H9 (cell line): ENCODE results near the gene PAFAH1B2. TPM values are rescaled to one million over a fixed set of nuclear protein-coding genes. Genes with fewer than 3 reads are reported as not detected.

Source experiments
- DNase-seq: peaks from one replicate; pipeline ENCODE4 v3.0.0-alpha.2; 2017
- H2AFZ ChIP-seq: one replicate; pipeline ENCODE4 v1.6.1; 2013; ENCODE audit warnings: mild to moderate bottlenecking, low read length, control low read depth, moderate library complexity
- H2AK5ac ChIP-seq: 2 replicates; pipeline ENCODE4 v1.6.1; 2013; ENCODE audit warnings: low read length, control low read depth, mixed read lengths; ENCODE audit not compliant: insufficient read length
- H2BK120ac ChIP-seq: one replicate; pipeline ENCODE4 v1.6.1; 2013; ENCODE audit warnings: low read depth, mild to moderate bottlenecking, low read length, control low read depth, inconsistent platforms; ENCODE audit not compliant: poor library complexity, severe bottlenecking
- H2BK12ac ChIP-seq: 2 replicates; pipeline ENCODE4 v1.6.1; 2013; ENCODE audit warnings: low read length, control low read depth, mixed read lengths, low read depth; ENCODE audit not compliant: insufficient read length
- H2BK15ac ChIP-seq: 2 replicates; pipeline ENCODE4 v1.6.1; 2013; ENCODE audit warnings: low read depth, low read length, control low read depth
- H2BK20ac ChIP-seq: one replicate; pipeline ENCODE4 v1.6.1; 2013; ENCODE audit warnings: low read depth, mild to moderate bottlenecking, low read length, control low read depth, inconsistent platforms; ENCODE audit not compliant: poor library complexity, severe bottlenecking
- H2BK5ac ChIP-seq: 2 replicates; pipeline ENCODE4 v1.6.1; 2013; ENCODE audit warnings: low read length, control low read depth, mixed read lengths; ENCODE audit not compliant: insufficient read length
- H3K14ac ChIP-seq: 2 replicates; pipeline ENCODE4 v1.6.1; 2013; ENCODE audit warnings: low read length, control low read depth; ENCODE audit not compliant: insufficient read depth
- H3K18ac ChIP-seq: 2 replicates; pipeline ENCODE4 v1.6.1; 2013; ENCODE audit warnings: low read depth, mild to moderate bottlenecking, mixed read lengths, low read length, control low read depth; ENCODE audit not compliant: insufficient read length
- H3K23ac ChIP-seq: 2 replicates; pipeline ENCODE4 v1.6.1; 2013; ENCODE audit warnings: low read length, control low read depth, mixed read lengths, low read depth; ENCODE audit not compliant: insufficient read length
- H3K23me2 ChIP-seq: 2 replicates; pipeline ENCODE4 v1.6.1; 2013; ENCODE audit warnings: low read depth, mild to moderate bottlenecking, mixed read lengths, low read length, control low read depth; ENCODE audit not compliant: insufficient read length, poor library complexity, severe bottlenecking
- H3K27ac ChIP-seq: 2 replicates; pipeline ENCODE4 v1.5.1; 2013; ENCODE audit warnings: low read length, control low read depth, mixed read lengths, low read depth; ENCODE audit not compliant: insufficient read length
- H3K27me3 ChIP-seq: 2 replicates; pipeline ENCODE4 v1.6.1; 2013; ENCODE audit warnings: low read length, control low read depth, inconsistent platforms; ENCODE audit not compliant: insufficient read depth
- H3K4ac ChIP-seq: 2 replicates; pipeline ENCODE4 v1.6.1; 2013; ENCODE audit warnings: low read depth, mild to moderate bottlenecking, control low read depth, inconsistent platforms, low read length, moderate library complexity
- H3K4me1 ChIP-seq: 2 replicates; pipeline ENCODE4 v1.6.1; 2013; ENCODE audit warnings: low read length, control low read depth, inconsistent platforms; ENCODE audit not compliant: insufficient read depth
- H3K4me2 ChIP-seq: 2 replicates; pipeline ENCODE4 v1.6.1; 2013; ENCODE audit warnings: low read length, control low read depth, mixed read lengths; ENCODE audit not compliant: insufficient read length, insufficient read depth
- H3K56ac ChIP-seq: 2 replicates; pipeline ENCODE4 v1.6.1; 2013; ENCODE audit warnings: low read depth, mild to moderate bottlenecking, mixed read lengths, low read length, control low read depth; ENCODE audit not compliant: insufficient read length
- H3K79me1 ChIP-seq: 2 replicates; pipeline ENCODE4 v1.6.1; 2013; ENCODE audit warnings: low read depth, mild to moderate bottlenecking, moderate library complexity, low read length, control low read depth, inconsistent platforms; ENCODE audit not compliant: insufficient read depth, poor library complexity, severe bottlenecking
- H3K79me2 ChIP-seq: 2 replicates; pipeline ENCODE4 v1.6.1; 2013; ENCODE audit warnings: low read length, control low read depth, inconsistent platforms; ENCODE audit not compliant: insufficient read depth
- H3K9ac ChIP-seq: 2 replicates; pipeline ENCODE4 v1.6.1; 2013; ENCODE audit warnings: low read length, control low read depth, mixed read lengths; ENCODE audit not compliant: insufficient read length; ENCODE audit errors: extremely low read depth
- H3K9me3 ChIP-seq: one replicate; pipeline ENCODE4 v1.6.1; 2013; ENCODE audit warnings: low read depth, low read length, inconsistent platforms; ENCODE audit not compliant: control insufficient read depth
- H3T11ph ChIP-seq: one replicate; pipeline ENCODE4 v1.6.1; 2013; ENCODE audit warnings: mild to moderate bottlenecking, low read length, control low read depth, inconsistent platforms
- H4K20me1 ChIP-seq: one replicate; pipeline ENCODE4 v1.6.1; 2013; ENCODE audit not compliant: control insufficient read depth, insufficient read length, insufficient read depth
- H4K5ac ChIP-seq: 2 replicates; pipeline ENCODE4 v1.6.1; 2013; ENCODE audit warnings: low read depth, mild to moderate bottlenecking, mixed read lengths, low read length, control low read depth; ENCODE audit not compliant: insufficient read length
- H4K8ac ChIP-seq: replicated peaks from 2 replicates; pipeline ENCODE4 v1.6.1; 2013; ENCODE audit warnings: low read length, control low read depth, mixed read lengths, low read depth; ENCODE audit not compliant: insufficient read length
- H4K91ac ChIP-seq: 2 replicates; pipeline ENCODE4 v1.6.1; 2013; ENCODE audit warnings: low read depth, mild to moderate bottlenecking, moderate library complexity, mixed read lengths, low read length, control low read depth; ENCODE audit not compliant: insufficient read length
- H3K27ac Mint-ChIP-seq, 3 experiments: 2 replicates in 2 of 3; 3 replicates in 1 of 3; pipeline ENCODE4 v1.8.0; 2020 to 2021; ENCODE audit warnings: mixed read lengths in 3 of 3, mild to moderate bottlenecking in 1 of 3, moderate library complexity in 1 of 3
- H3K27me3 Mint-ChIP-seq: 2 replicates; pipeline ENCODE4 v1.8.0; 2021; ENCODE audit warnings: low read depth, mild to moderate bottlenecking, moderate library complexity, mixed read lengths
- H3K36me3 Mint-ChIP-seq, 3 experiments: 2 replicates in 2 of 3; 3 replicates in 1 of 3; pipeline ENCODE4 v1.8.0; 2020 to 2021; ENCODE audit warnings: low read depth in 3 of 3, mixed read lengths in 3 of 3; ENCODE audit not compliant: insufficient read depth in 1 of 3
- H3K4me1 Mint-ChIP-seq, 2 experiments: 2 replicates each; pipeline ENCODE4 v1.8.0; 2020; ENCODE audit warnings: mixed read lengths in 2 of 2
- H3K4me3 Mint-ChIP-seq, 2 experiments: 2 replicates in 1 of 2; 3 replicates in 1 of 2; pipeline ENCODE4 v1.8.0; 2020 to 2021; ENCODE audit warnings: mild to moderate bottlenecking in 2 of 2, mixed read lengths in 2 of 2, moderate library complexity in 1 of 2
- H3K9me3 Mint-ChIP-seq, 2 experiments: 2 replicates in 1 of 2; 3 replicates in 1 of 2; pipeline ENCODE4 v1.8.0; 2020; ENCODE audit warnings: mild to moderate bottlenecking in 2 of 2, mixed read lengths in 2 of 2, moderate library complexity in 1 of 2
- CTCF ChIP-seq: fragments of 200-600 bp; sonication (generic); conservative IDR thresholded peaks from 3 replicates; pipeline ENCODE4 v1.8.0; 2021; ENCODE audit warnings: antibody characterized with exemption, mild to moderate bottlenecking
- WGBS: extraction: QIAGEN DNeasy Blood & Tissue Kit; methylation state at CpG from one replicate; pipeline ENCODE4 v1.1.7; 2013; ENCODE audit warnings: missing lambda C conversion rate, low lambda C conversion rate, mixed read lengths; ENCODE audit not compliant: insufficient read length; ENCODE audit errors: extremely low coverage; 5-methylcytosine and 5-hydroxymethylcytosine counted together
- total RNA-seq: library from RNA; stranded (reverse); gene quantifications from 2 replicates; pipeline ENCODE4 v1.2.1, GENCODE V29; 2021

PAFAH1B2 gene
- total RNA-seq, 1 experiment from 2014 or later = 161 TPM

GRCh38 chr11:117220568-117220967, 76.5 kb downstream of the PAFAH1B2 start:
- no peak for DNase-seq
- Histone ChIP-seq H2AFZ (no peak overlapping the region), H3K9me3 (no peaks in the 10 kb centered on the region), H2BK5ac (no peak overlapping the region), H2BK120ac (no peak overlapping the region), H3T11ph (no peak overlapping the region), H3K27ac (no peak overlapping the region), H3K56ac (no peak overlapping the region), H2AK5ac (no peak overlapping the region), H3K23me2 (no peaks in the 10 kb centered on the region), H3K9ac (no peak overlapping the region), H3K4ac (no peak overlapping the region), H3K18ac (no peak overlapping the region), H3K79me1 (no peaks in the 10 kb centered on the region), H4K8ac (no peak overlapping the region), H2BK12ac (no peak overlapping the region), H4K5ac (no peak overlapping the region), H2BK20ac (no peak overlapping the region), H3K27me3 (no peaks in the 10 kb centered on the region), H3K4me2 (no peak overlapping the region), H3K14ac (no peak overlapping the region), H4K20me1 (no peaks in the 10 kb centered on the region), H3K23ac (no peak overlapping the region), H3K4me1 (no peaks in the 10 kb centered on the region), H4K91ac (no peak overlapping the region), H2BK15ac (no peak overlapping the region), H3K79me2 (no peaks in the 10 kb centered on the region)
- Mint-ChIP-seq H3K4me1 (peaks cover 3 to 6% of the 10 kb centered on the region in 2 experiments), H3K9me3 (no peaks in the 10 kb centered on the region), H3K4me3 (no peak overlapping the region), H3K27me3 (no peaks in the 10 kb centered on the region), H3K27ac (0 out of 7 replicates have a peak overlapping the region, but pooled peaks of 1 of the 3 experiments have one; percentile 74), H3K36me3 (peaks cover 7 to 72% (median 35%) of the 10 kb centered on the region in 3 experiments)
- no peak for TF ChIP-seq CTCF
- no CpG with 5 or more reads among the region's 9 CpGs for WGBS
